Suprapubic skin (tissue), 4 donors: Measurements from ENCODE around the gene NRARP.

ENCODE experiments used
- POLR2A ChIP-seq, 2 donors: fragments of 450-650 bp; IDR thresholded peaks; one replicate each; pipeline ENCODE4 v1.6.1; 2017; ENCODE audit warnings: antibody characterized with exemption in 2 of 2, mild to moderate bottlenecking in 2 of 2, moderate library complexity in 2 of 2
- POLR2AphosphoS5 ChIP-seq, 3 donors: sonication (generic); formaldehyde crosslinking; IDR thresholded peaks; one replicate each; pipeline ENCODE4 v1.6.1; 2017; ENCODE audit warnings: antibody characterized with exemption in 3 of 3
- TF ChIP-seq, protein P1 (sequence below), 2 donors: fragments of 200-600 bp in 1 of 2; fragments of 450-650 bp in 1 of 2; sonication (generic) in 1 of 2; IDR thresholded peaks; one replicate each; pipeline ENCODE4 v1.5.1; 2016 to 2019; ENCODE audit warnings: antibody characterized with exemption in 2 of 2, mild to moderate bottlenecking in 1 of 2, moderate library complexity in 1 of 2

DNA sequence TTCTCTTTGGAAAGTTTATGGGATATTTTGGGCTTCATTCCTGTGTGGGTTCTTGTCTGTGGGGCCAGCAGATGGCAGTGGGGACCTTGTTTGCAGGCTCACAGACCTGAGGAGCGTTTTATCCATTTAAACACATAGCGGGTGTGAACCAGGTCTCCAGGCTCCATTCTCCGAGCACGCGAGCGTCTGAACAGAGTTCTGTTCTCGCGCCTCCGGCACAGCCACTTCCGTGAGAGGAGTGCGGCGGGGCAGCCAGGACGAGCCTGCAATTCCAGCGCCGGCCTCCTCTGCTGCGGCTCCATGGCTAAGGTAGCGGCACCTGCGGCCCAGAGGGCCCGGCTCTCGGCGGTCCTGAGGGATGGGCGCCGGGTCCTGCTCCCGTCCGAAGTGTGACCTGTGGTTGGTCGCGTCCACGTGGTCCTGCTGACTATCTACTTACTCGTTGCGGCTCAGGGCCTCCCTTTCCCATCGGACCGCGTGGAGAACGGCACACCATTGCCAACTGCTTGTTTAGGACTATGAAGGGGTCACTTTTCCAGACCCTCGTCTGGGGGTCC lies 7.3 kb downstream of the NRARP start:
- TF ChIP-seq, protein P1, sequence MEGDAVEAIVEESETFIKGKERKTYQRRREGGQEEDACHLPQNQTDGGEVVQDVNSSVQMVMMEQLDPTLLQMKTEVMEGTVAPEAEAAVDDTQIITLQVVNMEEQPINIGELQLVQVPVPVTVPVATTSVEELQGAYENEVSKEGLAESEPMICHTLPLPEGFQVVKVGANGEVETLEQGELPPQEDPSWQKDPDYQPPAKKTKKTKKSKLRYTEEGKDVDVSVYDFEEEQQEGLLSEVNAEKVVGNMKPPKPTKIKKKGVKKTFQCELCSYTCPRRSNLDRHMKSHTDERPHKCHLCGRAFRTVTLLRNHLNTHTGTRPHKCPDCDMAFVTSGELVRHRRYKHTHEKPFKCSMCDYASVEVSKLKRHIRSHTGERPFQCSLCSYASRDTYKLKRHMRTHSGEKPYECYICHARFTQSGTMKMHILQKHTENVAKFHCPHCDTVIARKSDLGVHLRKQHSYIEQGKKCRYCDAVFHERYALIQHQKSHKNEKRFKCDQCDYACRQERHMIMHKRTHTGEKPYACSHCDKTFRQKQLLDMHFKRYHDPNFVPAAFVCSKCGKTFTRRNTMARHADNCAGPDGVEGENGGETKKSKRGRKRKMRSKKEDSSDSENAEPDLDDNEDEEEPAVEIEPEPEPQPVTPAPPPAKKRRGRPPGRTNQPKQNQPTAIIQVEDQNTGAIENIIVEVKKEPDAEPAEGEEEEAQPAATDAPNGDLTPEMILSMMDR (IDR thresholded peaks at IDR 0.05) = no peak
- TF ChIP-seq POLR2A (IDR thresholded peaks at IDR 0.05) (no peak), POLR2AphosphoS5 (IDR thresholded peaks at IDR 0.05) (no peak)
